Mucosa of rectum (tissue), 2 donors: ENCODE results near the gene SLC35F2.
A peak's percentile ranks its signal among the peaks of the same experiment; 100 is the strongest.

ENCODE experiments used
- H3K27ac ChIP-seq, 2 donors: one replicate each; pipeline ENCODE4 v1.7.0; 2013; ENCODE audit warnings: inconsistent platforms in 2 of 2, low read depth in 2 of 2, low read length in 2 of 2
- H3K27me3 ChIP-seq, 2 donors: one replicate each; pipeline ENCODE4 v1.7.0; 2013; ENCODE audit warnings: low read length in 2 of 2; ENCODE audit not compliant: control insufficient read depth in 2 of 2, insufficient read depth in 2 of 2
- H3K36me3 ChIP-seq, 2 donors: one replicate each; pipeline ENCODE4 v1.7.0; 2013; ENCODE audit warnings: low read length in 2 of 2; ENCODE audit not compliant: control insufficient read depth in 2 of 2, insufficient read depth in 2 of 2
- H3K4me1 ChIP-seq, 2 donors: one replicate each; pipeline ENCODE4 v1.7.0; 2013; ENCODE audit warnings: low read length in 2 of 2, mild to moderate bottlenecking in 1 of 2; ENCODE audit not compliant: control insufficient read depth in 2 of 2, insufficient read depth in 2 of 2
- H3K4me3 ChIP-seq, 2 donors: one replicate each; pipeline ENCODE4 v1.7.0; 2013; ENCODE audit warnings: low read length in 2 of 2
- H3K9ac ChIP-seq, 2 donors: one replicate each; pipeline ENCODE4 v1.7.0; 2013; ENCODE audit warnings: low read length in 2 of 2, low read depth in 1 of 2, mild to moderate bottlenecking in 1 of 2
- H3K9me3 ChIP-seq, 2 donors: one replicate each; pipeline ENCODE4 v1.7.0; 2013; ENCODE audit warnings: low read length in 2 of 2; ENCODE audit not compliant: control insufficient read depth in 2 of 2
- donor health status: healthy.
- donor health status: Normal muscosa, but diverticular disease.

SLC35F2 gene

DNA sequence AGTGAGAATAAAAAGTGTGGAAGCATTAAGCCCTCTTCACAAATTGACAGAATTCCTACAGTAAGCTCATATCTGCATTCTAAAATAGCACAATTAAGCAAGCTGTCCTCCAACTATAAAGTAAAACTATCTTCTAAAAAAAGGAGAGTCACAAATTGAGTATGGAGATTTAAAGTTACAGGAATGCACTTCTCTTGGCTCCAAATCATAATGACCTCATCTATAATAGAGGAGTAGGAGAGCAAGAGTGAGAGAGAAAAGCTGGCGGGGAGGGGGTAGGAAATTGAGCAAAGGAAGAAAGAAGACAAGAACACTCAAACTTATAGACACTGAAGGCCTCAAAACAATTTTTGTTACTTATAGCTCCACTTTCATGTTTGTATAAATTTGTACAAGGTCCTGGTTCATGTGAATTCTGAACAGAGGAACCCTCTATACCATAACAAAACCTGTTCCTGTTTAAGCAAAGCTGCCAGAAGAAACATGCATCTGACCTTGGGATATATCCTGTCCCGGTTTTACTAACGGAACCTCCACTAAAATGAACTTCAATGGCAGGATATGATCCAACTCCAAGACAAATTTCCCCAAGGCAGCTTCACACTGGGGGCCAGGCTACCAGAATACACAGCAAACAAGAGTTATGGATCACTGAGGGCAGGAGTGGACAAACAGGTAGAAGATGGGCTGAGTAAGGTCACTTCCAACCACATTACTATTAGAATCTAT, 37.2 kb downstream of the SLC35F2 start:
- no peaks in the 10 kb centered on the region for H3K36me3 ChIP-seq
- H3K4me3 ChIP-seq: no peak overlapping the region
- no peaks in the 10 kb centered on the region for H3K9me3 ChIP-seq
- H3K4me1 ChIP-seq: no peaks in the 10 kb centered on the region
- H3K27ac ChIP-seq: no peak overlapping the region
- no peak overlapping the region for H3K9ac ChIP-seq
- no peaks in the 10 kb centered on the region for H3K27me3 ChIP-seq

DNA sequence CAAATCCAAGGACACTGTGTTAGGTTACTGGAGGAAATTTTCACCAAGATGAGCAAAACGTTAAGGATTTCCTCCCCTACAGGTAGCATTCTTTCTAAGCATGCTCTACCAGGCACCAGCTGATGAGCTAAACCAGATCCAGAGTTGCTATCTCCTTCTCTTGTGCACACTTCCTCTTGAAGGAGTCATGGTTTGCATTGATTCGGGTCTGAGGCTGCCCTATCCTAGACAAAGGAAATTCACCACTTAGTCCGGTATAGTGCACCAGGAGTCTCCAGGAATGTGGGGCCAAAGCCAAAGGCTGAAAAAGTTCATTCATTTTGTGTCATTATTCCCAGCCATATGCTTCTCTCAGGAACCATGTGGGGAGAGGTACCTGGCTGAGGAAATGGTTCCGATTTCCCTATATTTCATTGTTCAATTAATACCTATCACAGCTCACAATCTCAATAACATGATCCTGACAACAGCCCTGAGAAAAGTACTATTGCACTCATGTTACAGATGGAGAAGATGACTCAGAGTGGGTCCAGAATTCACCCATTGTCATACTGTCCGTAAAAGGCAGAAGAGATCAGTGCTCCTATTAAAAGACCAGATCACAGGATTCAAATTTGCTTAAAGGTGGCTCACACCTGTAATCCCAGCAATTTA, 39.1 kb downstream of the SLC35F2 start:
- H3K27ac ChIP-seq: no peak overlapping the region
- no peaks in the 10 kb centered on the region for H3K4me1 ChIP-seq
- H3K4me3 ChIP-seq: no peak overlapping the region
- no peaks in the 10 kb centered on the region for H3K27me3 ChIP-seq
- H3K9me3 ChIP-seq: no peaks in the 10 kb centered on the region
- no peaks in the 10 kb centered on the region for H3K36me3 ChIP-seq
- H3K9ac ChIP-seq: no peak overlapping the region

DNA sequence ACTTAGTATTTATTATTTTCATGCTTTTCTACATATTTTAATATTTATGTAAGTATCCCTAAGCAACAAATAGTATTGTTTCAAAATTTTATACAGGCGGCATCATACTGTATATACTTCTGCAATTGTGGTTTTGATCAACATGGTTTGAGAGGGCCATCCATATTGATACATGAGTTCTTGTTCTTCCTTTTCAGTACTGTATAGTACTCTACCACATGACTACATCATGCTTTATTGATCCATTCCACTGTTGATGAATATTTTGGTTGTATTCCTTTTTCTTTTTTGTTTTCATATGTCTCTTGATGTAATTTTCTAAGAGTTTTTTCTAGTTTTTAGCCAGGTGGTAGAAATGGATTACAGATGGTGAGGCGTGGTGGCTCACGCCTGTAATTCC, 40.1 kb downstream of the SLC35F2 start:
- H3K27ac ChIP-seq: no peak overlapping the region

DNA sequence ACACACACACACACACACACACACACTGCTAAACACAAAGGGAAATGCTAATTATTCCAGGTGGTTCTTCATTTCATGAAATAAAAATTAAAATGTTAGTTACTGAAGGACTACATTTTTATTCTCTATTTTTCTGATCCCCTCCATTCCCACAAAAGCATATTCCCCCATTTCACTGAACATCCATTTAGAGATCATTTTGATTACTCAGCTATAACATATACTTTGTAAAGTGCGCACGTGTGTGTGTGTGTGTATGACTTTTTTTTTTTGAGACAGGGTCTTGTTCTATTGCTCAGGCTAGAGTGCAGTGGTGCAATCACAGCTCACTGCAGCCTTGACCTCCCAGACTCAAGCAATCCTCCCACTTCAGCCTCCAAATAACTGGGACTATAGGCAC, 42.6 kb downstream of the SLC35F2 start:
- H3K9ac ChIP-seq: no peak overlapping the region

More for the DNA sequence above, 40.1 kb downstream of the SLC35F2 start:
- Histone ChIP-seq H3K27me3 (no peaks in the 10 kb centered on the region), H3K9ac (no peak overlapping the region), H3K9me3 (no peaks in the 10 kb centered on the region), H3K36me3 (no peaks in the 10 kb centered on the region), H3K4me1 (no peaks in the 10 kb centered on the region), H3K4me3 (no peak overlapping the region)

GRCh38 chr11:107810875-107811274, 47.7 kb downstream of the SLC35F2 start:
- H3K9me3 ChIP-seq: no peaks in the 10 kb centered on the region
- H3K27me3 ChIP-seq: no peaks in the 10 kb centered on the region
- H3K27ac ChIP-seq: no peak overlapping the region
- no peak overlapping the region for H3K9ac ChIP-seq
- peaks cover 9 to 16% of the 10 kb centered on the region in 2 donors for H3K36me3 ChIP-seq
- no peaks in the 10 kb centered on the region for H3K4me1 ChIP-seq
- H3K4me3 ChIP-seq: no peak overlapping the region

More for the DNA sequence above, 42.6 kb downstream of the SLC35F2 start:
- Histone ChIP-seq H3K9me3 (no peaks in the 10 kb centered on the region), H3K4me3 (no peak overlapping the region), H3K27ac (no peak overlapping the region), H3K4me1 (no peaks in the 10 kb centered on the region), H3K27me3 (no peaks in the 10 kb centered on the region), H3K36me3 (peaks cover 3% of the 10 kb centered on the region in 2 donors)

DNA sequence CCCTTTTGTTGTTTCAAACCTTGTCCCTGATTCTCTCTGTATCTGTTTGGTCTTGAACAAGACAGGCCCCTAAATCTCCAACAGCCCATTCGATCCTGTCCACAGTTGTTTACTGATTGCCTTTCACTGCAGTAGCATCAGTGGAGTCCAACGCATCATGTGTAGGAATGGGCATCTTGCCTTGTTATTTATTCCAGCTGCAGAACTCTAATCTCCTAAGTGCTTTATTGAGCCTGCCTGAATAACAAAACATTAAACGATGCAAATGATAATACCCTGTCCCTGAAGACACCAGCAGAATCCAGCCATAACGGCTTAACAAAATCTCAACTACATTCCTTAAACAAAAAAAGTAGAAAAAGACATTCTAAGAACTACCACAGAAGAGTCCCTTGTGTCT, 50.1 kb downstream of the SLC35F2 start:
- Histone ChIP-seq H3K4me1 (peaks cover 0 to 4% of the 10 kb centered on the region in 2 donors), H3K36me3 (peaks cover 9 to 18% of the 10 kb centered on the region in 2 donors), H3K9me3 (no peaks in the 10 kb centered on the region), H3K27me3 (no peaks in the 10 kb centered on the region), H3K27ac (no peak overlapping the region), H3K4me3 (no peak overlapping the region), H3K9ac (no peak overlapping the region)

DNA sequence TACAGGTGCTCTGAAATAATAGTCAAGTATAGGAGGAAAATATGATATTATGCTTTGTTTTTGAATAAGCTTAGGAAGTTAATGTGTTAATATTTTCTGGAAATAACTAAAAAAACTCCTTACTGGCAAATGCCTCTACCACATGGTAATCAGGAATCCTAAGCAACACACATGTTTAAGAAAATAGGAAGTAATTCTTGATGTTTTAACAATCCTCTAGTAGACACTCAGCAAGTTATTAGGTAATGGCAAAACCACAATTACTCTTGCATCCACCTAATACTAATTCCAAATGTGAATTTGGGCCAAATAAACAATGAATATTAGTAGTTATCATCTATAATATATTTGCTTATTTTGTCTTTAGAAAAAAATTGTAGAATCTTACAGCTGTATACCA, 53.6 kb downstream of the SLC35F2 start:
- Histone ChIP-seq H3K4me1 (peaks cover 0 to 4% of the 10 kb centered on the region in 2 donors), H3K4me3 (no peak overlapping the region), H3K36me3 (peaks cover 14 to 23% of the 10 kb centered on the region in 2 donors), H3K27me3 (no peaks in the 10 kb centered on the region), H3K9ac (no peak overlapping the region), H3K27ac (no peak overlapping the region), H3K9me3 (no peaks in the 10 kb centered on the region)

DNA sequence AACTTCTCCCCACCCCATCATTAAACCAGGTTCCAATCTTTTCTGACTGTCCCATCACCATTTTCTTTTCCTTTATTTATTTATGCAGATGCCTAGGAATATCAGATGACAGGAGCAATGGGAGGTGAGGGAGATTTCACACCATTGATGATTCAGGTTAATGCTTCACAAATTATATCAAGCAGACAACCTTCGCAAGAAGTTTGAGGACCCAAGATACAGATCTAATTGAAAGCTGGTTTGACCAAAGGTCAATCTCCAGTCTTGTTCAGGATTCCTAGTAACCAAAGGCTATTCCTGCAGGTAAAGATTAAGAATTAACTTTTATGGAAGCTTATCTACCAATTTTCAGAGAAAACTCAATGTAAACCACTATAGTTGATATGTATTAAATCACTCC, 54.4 kb downstream of the SLC35F2 start:
- Histone ChIP-seq H3K9me3 (no peaks in the 10 kb centered on the region), H3K4me1 (peaks cover 0 to 4% of the 10 kb centered on the region in 2 donors), H3K36me3 (peaks cover 14 to 19% of the 10 kb centered on the region in 2 donors), H3K27me3 (no peaks in the 10 kb centered on the region), H3K4me3 (peak overlapping the region in 1 of 2 donors; percentile 44), H3K27ac (no peak overlapping the region), H3K9ac (no peak overlapping the region)

GRCh38 chr11:107801641-107802040, 56.9 kb downstream of the SLC35F2 start:
- Histone ChIP-seq H3K4me3 (no peak overlapping the region), H3K9ac (no peak overlapping the region), H3K9me3 (no peaks in the 10 kb centered on the region), H3K27ac (no peak overlapping the region), H3K27me3 (no peaks in the 10 kb centered on the region), H3K36me3 (peaks cover 11 to 15% of the 10 kb centered on the region in 2 donors), H3K4me1 (peaks cover 0 to 4% of the 10 kb centered on the region in 2 donors)

DNA sequence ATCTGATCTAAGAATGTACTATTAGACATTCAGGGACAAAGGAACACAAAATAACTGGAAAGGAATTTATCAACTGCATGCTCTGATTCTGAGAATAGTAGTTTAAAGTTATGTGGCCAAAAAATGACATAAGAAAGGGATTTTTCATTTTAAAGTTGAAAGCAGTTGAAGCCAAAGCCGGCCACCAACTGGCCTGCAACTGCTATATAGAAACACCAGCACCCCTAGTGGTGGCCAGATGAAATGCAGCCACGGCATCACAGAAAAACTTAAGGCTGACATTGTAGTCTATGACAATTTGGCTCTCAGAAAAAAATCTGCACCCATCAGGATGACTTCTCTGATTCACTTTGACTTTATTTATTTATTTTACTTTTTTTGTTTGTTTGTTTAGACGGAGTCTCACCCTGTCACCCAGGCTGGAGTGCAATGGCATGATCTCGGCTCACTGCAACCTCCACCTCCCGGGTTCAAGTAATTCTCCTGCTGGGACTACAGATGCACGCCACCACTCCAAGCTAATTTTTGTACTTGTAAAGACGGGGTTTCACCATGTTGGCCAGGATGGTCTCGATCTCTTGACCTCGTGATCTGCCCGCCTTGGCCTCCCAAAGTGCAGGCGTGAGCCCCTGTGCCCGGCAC, 59.2 kb downstream of the SLC35F2 start:
- no peak overlapping the region for H3K27ac ChIP-seq

More for the DNA sequence above, 59.2 kb downstream of the SLC35F2 start:
- peaks cover 14 to 16% of the 10 kb centered on the region in 2 donors for H3K36me3 ChIP-seq
- H3K9ac ChIP-seq: no peak overlapping the region
- H3K4me3 ChIP-seq: no peak overlapping the region
- H3K9me3 ChIP-seq: no peaks in the 10 kb centered on the region
- no peaks in the 10 kb centered on the region for H3K27me3 ChIP-seq
- no peaks in the 10 kb centered on the region for H3K4me1 ChIP-seq
